HCT116 (cell line): ENCODE results near the gene AKR1A1.

Experiments used
- CTCF ChIP-seq, 3 experiments: fragments of 200-600 bp in 1 of 3; sonication (generic) in 1 of 3; IDR thresholded peaks in 2 of 3; conservative IDR thresholded peaks in 1 of 3; 2 replicates each; pipeline ENCODE4 v1.5.1; 2012 to 2017; ENCODE audit warnings: low read depth in 2 of 3, low read length in 2 of 3, antibody characterized with exemption in 1 of 3, borderline replicate concordance in 1 of 3, control low read depth in 1 of 3, mild to moderate bottlenecking in 1 of 3, mixed read lengths in 1 of 3, mixed run types in 1 of 3, moderate library complexity in 1 of 3; ENCODE audit not compliant: insufficient read depth in 1 of 3
- EGR1 ChIP-seq: IDR thresholded peaks from 2 replicates; pipeline ENCODE4 v1.6.1; 2012; ENCODE audit warnings: low read depth
- EZH2 ChIP-seq: fragments of 200-600 bp; sonication (generic); IDR thresholded peaks from 2 replicates; pipeline ENCODE4 v1.6.1; 2017; ENCODE audit warnings: antibody characterized with exemption, mixed run types
- POLR2A ChIP-seq: IDR thresholded peaks from 2 replicates; pipeline ENCODE4 v1.7.0; 2011; ENCODE audit warnings: borderline replicate concordance; ENCODE audit not compliant: insufficient read depth, insufficient read length; ENCODE audit errors: extremely low read depth
- POLR2AphosphoS5 ChIP-seq: IDR thresholded peaks from 2 replicates; pipeline ENCODE4 v1.6.1; 2011; ENCODE audit warnings: mild to moderate bottlenecking, low read depth, low read length, moderate library complexity
- RAD21 ChIP-seq: IDR thresholded peaks from 2 replicates; pipeline ENCODE4 v1.6.1; 2012; ENCODE audit warnings: low read depth, mild to moderate bottlenecking
- TCF7L2 ChIP-seq: IDR thresholded peaks from 2 replicates; pipeline ENCODE4 v1.7.0; 2011; ENCODE audit warnings: borderline replicate concordance, inconsistent platforms; ENCODE audit not compliant: insufficient read depth, insufficient read length; ENCODE audit errors: extremely low read depth

- TF ChIP-seq POLR2A = no peak
- TF ChIP-seq TCF7L2 = no peak
- TF ChIP-seq CTCF (IDR thresholded peaks at IDR 0.05 in 2 of 3, conservative IDR thresholded peaks at IDR 0.05 in 1 of 3; ENCODE audit: borderline replicate concordance in 1 of 3, insufficient read depth in 1 of 3, low read depth in 2 of 3, low read length in 2 of 3) = no peak
- no peak for TF ChIP-seq EZH2
- no peak; the same call in 1 of the 2 replicates for TF ChIP-seq POLR2AphosphoS5
- TF ChIP-seq RAD21 = no peak
- TF ChIP-seq EGR1 = no peak
Observed at GRCh38 chr1:45619149-45619921, 68.7 kb downstream of the AKR1A1 start.
